H1 (cell line): Measurements from ENCODE around the gene DTD1. TPM values are rescaled to one million over a fixed set of nuclear protein-coding genes. Genes with fewer than 3 reads are reported as not detected.

ENCODE experiments used
- CTCF ChIA-PET: fragments of 300-600 bp; sonication (Branson Sonifier 250); formaldehyde crosslinking; loops from one replicate; lab custom pipeline; 2021; ENCODE audit not compliant: partially characterized antibody; lab: Charles Lee
- POLR2A ChIA-PET: fragments of 300-600 bp; sonication (Branson Sonifier 250); formaldehyde crosslinking; loops from one replicate; lab custom pipeline; 2021; ENCODE audit warnings: inconsistent platforms; ENCODE audit not compliant: partially characterized antibody; lab: Charles Lee
- DNase-seq, 2 experiments: peaks; one replicate each; pipeline versions ENCODE4 v3.0.0 to v3.0.0-alpha.2; 2010 to 2022; ENCODE audit warnings: low spot score in 2 of 2, low read depth in 1 of 2, mixed read lengths in 1 of 2
- FAIRE-seq: peaks from 2 replicates; lab custom pipeline; 2011; peaks lifted over from hg19 to GRCh38; lab: Jason Lieb, UNC
- H2AFZ ChIP-seq: 2 replicates; pipeline ENCODE4 v1.8.1; 2012; ENCODE audit warnings: low read length, inconsistent platforms
- H2AK5ac ChIP-seq: 2 replicates; pipeline ENCODE4 v1.6.1; 2013; ENCODE audit warnings: low read depth, low read length
- H2BK120ac ChIP-seq: replicated peaks from 2 replicates; pipeline ENCODE3; 2013; ENCODE audit warnings: low read depth, low read length, inconsistent platforms
- H2BK12ac ChIP-seq: 2 replicates; pipeline ENCODE4 v1.6.1; 2013; ENCODE audit warnings: low read depth, low read length
- H2BK15ac ChIP-seq: 2 replicates; pipeline ENCODE4 v1.6.1; 2013; ENCODE audit warnings: low read length
- H2BK20ac ChIP-seq: 2 replicates; pipeline ENCODE4 v1.6.1; 2013; ENCODE audit warnings: low read length
- H2BK5ac ChIP-seq: 2 replicates; pipeline ENCODE4 v1.6.1; 2013; ENCODE audit warnings: low read depth, low read length
- H3K14ac ChIP-seq: 2 replicates; pipeline ENCODE4 v1.6.1; 2013; ENCODE audit warnings: inconsistent platforms; ENCODE audit not compliant: insufficient read length
- H3K18ac ChIP-seq: 2 replicates; pipeline ENCODE4 v1.6.1; 2013; ENCODE audit warnings: low read length; ENCODE audit errors: extremely low read depth
- H3K23ac ChIP-seq: 2 replicates; pipeline ENCODE4 v1.6.1; 2013; ENCODE audit warnings: inconsistent platforms; ENCODE audit not compliant: insufficient read length
- H3K23me2 ChIP-seq: 2 replicates; pipeline ENCODE4 v1.6.1; 2013; ENCODE audit warnings: low read depth, low read length
- H3K27ac ChIP-seq: 2 replicates; pipeline ENCODE4 v1.6.1; 2011; ENCODE audit warnings: low read depth, low read length, inconsistent platforms
- H3K27me3 ChIP-seq, 4 experiments: replicated peaks in 1 of 4; 1 replicate in 1 of 4; 2 replicates in 3 of 4; pipeline versions ENCODE4 v1.6.1 to v1.8.1; 2011 to 2013; ENCODE audit warnings: low read length in 3 of 4, mild to moderate bottlenecking in 3 of 4, inconsistent platforms in 2 of 4, mixed read lengths in 2 of 4, moderate library complexity in 1 of 4; ENCODE audit not compliant: control insufficient read depth in 3 of 4, insufficient read depth in 3 of 4; ENCODE audit errors: extremely low read depth in 1 of 4
- H3K36me3 ChIP-seq, 4 experiments: 2 replicates each; pipeline versions ENCODE4 v1.6.1 to v1.8.1; 2011 to 2013; ENCODE audit warnings: mild to moderate bottlenecking in 4 of 4, low read length in 3 of 4, moderate library complexity in 2 of 4, control low read depth in 1 of 4, inconsistent platforms in 1 of 4; ENCODE audit not compliant: insufficient read depth in 4 of 4, control insufficient read depth in 2 of 4
- H3K4ac ChIP-seq: replicated peaks from 2 replicates; pipeline ENCODE3; 2013; ENCODE audit warnings: low read length, low read depth, mixed read lengths, inconsistent platforms; ENCODE audit not compliant: insufficient read length
- H3K4me1 ChIP-seq, 4 experiments: replicated peaks in 1 of 4; 1 replicate in 1 of 4; 2 replicates in 3 of 4; pipeline versions ENCODE4 v1.6.1 to v1.8.1; 2011 to 2013; ENCODE audit warnings: low read length in 3 of 4, inconsistent platforms in 2 of 4, mixed read lengths in 1 of 4; ENCODE audit not compliant: insufficient read depth in 4 of 4, control insufficient read depth in 3 of 4
- H3K4me2 ChIP-seq, 2 experiments: 2 replicates each; pipeline versions ENCODE4 v1.6.1 to v1.8.1; 2011 to 2013; ENCODE audit warnings: low read depth in 2 of 2, low read length in 2 of 2, control low read depth in 1 of 2, inconsistent platforms in 1 of 2, mild to moderate bottlenecking in 1 of 2; ENCODE audit not compliant: insufficient read depth in 1 of 2
- H3K4me3 ChIP-seq, 4 experiments: fragments of 200-600, 300-600 bp in 1 of 4; sonication (generic), shearing (Covaris generic), sonication (Bioruptor Twin) in 1 of 4; 2 replicates each; pipeline versions ENCODE4 v1.5.1 to v1.8.1; 2011 to 2016; ENCODE audit warnings: low read length in 4 of 4, low read depth in 3 of 4, control low read depth in 2 of 4, inconsistent platforms in 2 of 4, mild to moderate bottlenecking in 2 of 4, mixed read lengths in 1 of 4, moderate library complexity in 1 of 4; ENCODE audit not compliant: insufficient read depth in 2 of 4; ENCODE audit errors: extremely low read depth in 1 of 4
- H3K56ac ChIP-seq: replicated peaks from 2 replicates; pipeline ENCODE3; 2013; ENCODE audit warnings: low read depth, mild to moderate bottlenecking, mixed read lengths, low read length, inconsistent platforms; ENCODE audit not compliant: insufficient read length
- H3K79me1 ChIP-seq: 2 replicates; pipeline ENCODE4 v1.6.1; 2013; ENCODE audit warnings: low read depth, low read length, control low read depth
- H3K79me2 ChIP-seq, 2 experiments: 2 replicates each; pipeline versions ENCODE4 v1.6.1 to v1.8.1; 2012 to 2013; ENCODE audit warnings: low read length in 2 of 2, mild to moderate bottlenecking in 2 of 2, inconsistent platforms in 1 of 2; ENCODE audit not compliant: insufficient read depth in 2 of 2, control insufficient read depth in 1 of 2
- H3K9ac ChIP-seq, 4 experiments: replicated peaks in 1 of 4; 1 replicate in 1 of 4; 2 replicates in 3 of 4; pipeline versions ENCODE4 v1.6.1 to v1.8.1; 2011 to 2013; ENCODE audit warnings: low read depth in 3 of 4, low read length in 3 of 4, control low read depth in 2 of 4, mild to moderate bottlenecking in 2 of 4, moderate library complexity in 2 of 4, inconsistent platforms in 1 of 4; ENCODE audit errors: extremely low read depth in 1 of 4
- H3K9me3 ChIP-seq, 2 experiments: 2 replicates each; pipeline versions ENCODE4 v1.6.1 to v1.8.1; 2012 to 2013; ENCODE audit warnings: mild to moderate bottlenecking in 2 of 2, moderate library complexity in 2 of 2, control low read depth in 1 of 2, inconsistent platforms in 1 of 2, low read depth in 1 of 2, low read length in 1 of 2, mixed read lengths in 1 of 2; ENCODE audit not compliant: insufficient read depth in 2 of 2
- H4K20me1 ChIP-seq, 2 experiments: replicated peaks in 1 of 2; 2 replicates each; pipeline versions ENCODE3 to v1.8.1; 2011 to 2013; ENCODE audit warnings: inconsistent platforms in 2 of 2, low read length in 2 of 2, mild to moderate bottlenecking in 1 of 2; ENCODE audit not compliant: insufficient read depth in 2 of 2, control insufficient read depth in 1 of 2
- H4K5ac ChIP-seq: 2 replicates; pipeline ENCODE4 v1.6.1; 2013; ENCODE audit warnings: low read length, low read depth, mixed read lengths, inconsistent platforms; ENCODE audit not compliant: insufficient read length
- H4K8ac ChIP-seq: 2 replicates; pipeline ENCODE4 v1.8.0; 2013; ENCODE audit warnings: mild to moderate bottlenecking, moderate library complexity, low read length, inconsistent platforms; ENCODE audit not compliant: insufficient read depth; ENCODE audit errors: extremely low read depth
- H4K91ac ChIP-seq: replicated peaks from 2 replicates; pipeline ENCODE3; 2013; ENCODE audit warnings: low read length, mixed read lengths, inconsistent platforms; ENCODE audit not compliant: insufficient read length
- BCL11A ChIP-seq, 2 experiments: IDR thresholded peaks; one replicate each; pipeline ENCODE4 v1.6.1; 2011; ENCODE audit warnings: low read depth in 2 of 2, low read length in 2 of 2, mild to moderate bottlenecking in 2 of 2
- TAF7 ChIP-seq: optimal IDR thresholded peaks from 2 replicates; pipeline ENCODE3; 2011; ENCODE audit warnings: low read depth, mild to moderate bottlenecking, inconsistent platforms, low read length, moderate library complexity, borderline replicate concordance
- WGBS, 2 experiments: shearing (Covaris generic) in 1 of 2; methylation state at CpG; one replicate each; pipeline versions ENCODE4 v1.1.6 to v1.1.7; 2013 to 2015; ENCODE audit warnings: low lambda C conversion rate in 2 of 2, mixed read lengths in 2 of 2, inconsistent platforms in 1 of 2, low coverage in 1 of 2, missing lambda C conversion rate in 1 of 2; ENCODE audit not compliant: insufficient replicate concordance in 2 of 2, insufficient coverage in 1 of 2, insufficient read length in 1 of 2; ENCODE audit errors: extremely low coverage in 1 of 2, missing lambda C conversion rate in 1 of 2; 5-methylcytosine and 5-hydroxymethylcytosine counted together
- polyA plus RNA-seq, 7 experiments: library from polyadenylated mRNA; depleted of rRNA in 3 of 7; stranded (reverse) in 5 of 7; unstranded in 2 of 7; fragments of >200 nt in 5 of 7; fragments of 200-250 nt in 2 of 7; gene quantifications; 1 replicate in 5 of 7; 2 replicates in 1 of 7; 4 replicates in 1 of 7; pipeline versions ENCODE4 v1.2.1 to v1.2.3, GENCODE V29; 2011 to 2013; ENCODE audit warnings: missing spikeins in 2 of 7, mixed read lengths in 2 of 7
- total RNA-seq: library from RNA; stranded (reverse); fragmentation: NEBNext Ultra II Directional; extraction: Animal tissue kit (Norgen Biotek cat#: 25700); gene quantifications from 2 replicates; pipeline ENCODE4 v1.2.1, GENCODE V29; 2021

Gene DTD1
- total and polyA plus RNA-seq, 2 of the 8 experiments (the other 6 are each of a cell fraction or from before 2014, with no cell fraction given): 49.7 to 66.6 TPM

DNA sequence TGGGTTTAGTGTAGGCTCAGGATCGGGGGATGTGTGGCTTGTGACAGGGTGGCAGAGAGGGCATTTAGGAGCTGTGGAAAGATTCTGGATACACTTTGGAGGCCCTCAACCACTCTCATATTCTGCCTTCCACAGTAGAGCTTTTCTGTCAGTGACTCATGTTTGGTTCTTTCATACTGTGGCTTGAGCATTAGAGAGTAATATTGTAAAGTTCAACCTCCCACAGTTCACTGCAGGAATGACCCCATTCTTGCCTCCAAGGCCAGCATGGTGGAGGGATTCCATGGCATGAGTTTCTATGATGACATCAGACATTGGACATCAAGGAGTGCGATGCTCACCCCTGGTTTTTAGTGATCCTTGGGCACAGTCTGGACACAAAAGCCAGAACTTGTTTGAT lies 50.9 kb downstream of the DTD1 start:
- no peak overlapping the region for H3K4me2 ChIP-seq
- no peak overlapping the region for H2BK12ac ChIP-seq
- no peaks in the 10 kb centered on the region; a peak in 2 of 7 replicates for H3K4me1 ChIP-seq
- no peak overlapping the region for H3K27ac ChIP-seq
- ChIA-PET POLR2A (no interaction called here), CTCF (interaction anchor here (0.6 to 4.1 kb wide), 5 partner anchors 10 to 266 kb away, joined by 3 to 14 read pairs (median 4); no protein-coding TSS in a partner anchor)
- no peak for FAIRE-seq
- no peaks in the 10 kb centered on the region for H3K27me3 ChIP-seq
- no peak overlapping the region for H3K56ac ChIP-seq
- no peak overlapping the region for H2AFZ ChIP-seq
- no peaks in the 10 kb centered on the region for H4K20me1 ChIP-seq
- no peak overlapping the region for H4K91ac ChIP-seq
- no peak overlapping the region for H3K14ac ChIP-seq
- H2BK20ac ChIP-seq: no peak overlapping the region
- no peak overlapping the region for H4K5ac ChIP-seq
- H3K36me3 ChIP-seq: no peaks in the 10 kb centered on the region
- DNase-seq: no peak
- no peak overlapping the region for H3K18ac ChIP-seq
- no peak overlapping the region for H3K9ac ChIP-seq
- H3K9me3 ChIP-seq: no peaks in the 10 kb centered on the region
- no peak overlapping the region for H2BK120ac ChIP-seq
- H3K4me3 ChIP-seq: no peak overlapping the region
- TF ChIP-seq TAF7: no peak
- no peak for TF ChIP-seq BCL11A (IDR thresholded peaks at IDR 0.05; ENCODE audit: low read depth in 2 of 2, low read length in 2 of 2)
- no peak overlapping the region for H4K8ac ChIP-seq
- no peak overlapping the region for H3K23ac ChIP-seq
- no peak overlapping the region for H2BK15ac ChIP-seq
- H3K79me1 ChIP-seq: no peaks in the 10 kb centered on the region; the same call in 1 of the 2 replicates
- no peak overlapping the region for H2BK5ac ChIP-seq
- no peak overlapping the region for H3K4ac ChIP-seq
- 97% methylated on average over 2 of the region's 2 CpGs; no CpG with 5 or more reads in 1 of the 2 experiments for WGBS, 2 experiments
- H3K79me2 ChIP-seq: no peaks in the 10 kb centered on the region; a peak in 2 of 4 replicates
- no peak overlapping the region for H2AK5ac ChIP-seq
- H3K23me2 ChIP-seq: no peaks in the 10 kb centered on the region; the same call in 1 of the 2 replicates
